Measurements from ENCODE around the gene CDH26.

Gene CDH26

GRCh38 chr20:59958123-59958522, at the start of gene CDH26:
Gene CDH26, plus strand, starts transcription at chr20:59958423. Its CDS starts 304 bp downstream, at chr20:59958727.
- DNase-seq (ENCODE audit: low read depth in 2 of 2), result no peak

GRCh38 chr20:59908855-59909254, 49.4 kb upstream of the CDH26 start:
- DNase-seq (ENCODE audit: low read depth in 2 of 2), result no peak

GRCh38 chr20:59911041-59911440, 47.2 kb upstream of the CDH26 start:
- DNase-seq (ENCODE audit: low read depth in 2 of 2), result no peak

- no peak for DNase-seq (ENCODE audit: low read depth in 2 of 2)
Observed at GRCh38 chr20:59912609-59913008, 45.6 kb upstream of the CDH26 start.

GRCh38 chr20:59920944-59921343, 37.3 kb upstream of the CDH26 start:
- DNase-seq (ENCODE audit: low read depth in 2 of 2), result no peak

- DNase-seq (ENCODE audit: low read depth in 2 of 2), result no peak
Observed at GRCh38 chr20:59923514-59923913, 34.7 kb upstream of the CDH26 start.

- no peak for DNase-seq (ENCODE audit: low read depth in 2 of 2)
Observed at GRCh38 chr20:59925359-59925758, 32.9 kb upstream of the CDH26 start.

- no peak for DNase-seq (ENCODE audit: low read depth in 2 of 2)
Observed at GRCh38 chr20:59925899-59926298, 32.3 kb upstream of the CDH26 start.

- DNase-seq (ENCODE audit: low read depth in 2 of 2), result no peak
Observed at GRCh38 chr20:59931511-59932312, 26.5 kb upstream of the CDH26 start.

- no peak for DNase-seq (ENCODE audit: low read depth in 2 of 2)
Observed at GRCh38 chr20:59932616-59933295, 25.5 kb upstream of the CDH26 start.

- DNase-seq (ENCODE audit: low read depth in 2 of 2), result peak; percentile 27 to 62
Observed at GRCh38 chr20:59933296-59933848, 24.9 kb upstream of the CDH26 start, which contains the start of gene SYCP2. Gene SYCP2, minus strand, starts transcription at chr20:59933637. Its CDS starts 11,224 bp downstream, at chr20:59922413.

GRCh38 chr20:59933849-59934585, 24.2 kb upstream of the CDH26 start:
- DNase-seq (ENCODE audit: low read depth in 2 of 2), result peak; percentile 53 to 59

GRCh38 chr20:59935457-59936185, 22.6 kb upstream of the CDH26 start:
- DNase-seq (ENCODE audit: low read depth in 2 of 2), result no peak

- no peak for DNase-seq (ENCODE audit: low read depth in 2 of 2)
Observed at GRCh38 chr20:59936409-59936808, 21.8 kb upstream of the CDH26 start.

GRCh38 chr20:59937150-59937549, 21.1 kb upstream of the CDH26 start:
- no peak for DNase-seq (ENCODE audit: low read depth in 2 of 2)

GRCh38 chr20:59938221-59938620, 20.0 kb upstream of the CDH26 start:
- DNase-seq (ENCODE audit: low read depth in 2 of 2), result no peak

- DNase-seq (ENCODE audit: low read depth in 2 of 2), result no peak
Observed at GRCh38 chr20:59938696-59939051, 19.5 kb upstream of the CDH26 start.

GRCh38 chr20:59939052-59939878, 19.0 kb upstream of the CDH26 start:
- DNase-seq (ENCODE audit: low read depth in 2 of 2), result no peak

- no peak for DNase-seq (ENCODE audit: low read depth in 2 of 2)
Observed at GRCh38 chr20:59939879-59940128, 18.4 kb upstream of the CDH26 start.

GRCh38 chr20:59940129-59940955, 17.9 kb upstream of the CDH26 start, which contains the start of the genes FAM217B and PPP1R3D:
Gene FAM217B, plus strand, starts transcription at chr20:59940389. Its CDS starts 3,555 bp downstream, at chr20:59943944.
Gene PPP1R3D, minus strand, starts transcription at chr20:59940305. Its CDS starts 374 bp downstream, at chr20:59939931.
- peak; percentile 74 to 76 for DNase-seq (ENCODE audit: low read depth in 2 of 2)
